GM12874 (cell line): ENCODE measurements around the gene B3GNT8.

Experiments
- TF ChIP-seq, protein P1 (sequence below): IDR thresholded peaks from 2 replicates; pipeline ENCODE4 v1.5.1; 2011; ENCODE audit warnings: low read depth, mild to moderate bottlenecking, control low read depth, low read length, moderate library complexity; ENCODE audit not compliant: insufficient read depth

The B3GNT8 gene

DNA sequence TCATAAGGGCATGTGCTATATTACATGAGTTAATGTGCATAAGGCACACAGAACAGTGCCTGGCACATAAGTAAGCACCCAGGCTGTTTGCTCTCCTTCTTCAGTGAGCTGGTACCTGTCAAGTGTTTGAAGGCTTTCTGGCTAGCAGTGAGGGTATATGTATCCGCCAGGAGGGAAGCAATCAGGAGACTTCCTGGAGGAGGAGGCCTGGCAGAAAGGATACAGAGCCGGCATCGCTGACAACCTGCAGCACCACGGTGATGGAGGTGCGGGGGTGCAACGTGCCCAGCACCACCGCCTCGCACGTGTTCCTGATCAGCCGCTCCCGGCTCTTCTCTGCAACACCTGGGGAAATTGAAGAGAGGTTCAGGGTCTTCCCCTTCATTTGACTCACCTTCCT is 35.6 kb downstream of the B3GNT8 start:
- TF ChIP-seq, protein P1, sequence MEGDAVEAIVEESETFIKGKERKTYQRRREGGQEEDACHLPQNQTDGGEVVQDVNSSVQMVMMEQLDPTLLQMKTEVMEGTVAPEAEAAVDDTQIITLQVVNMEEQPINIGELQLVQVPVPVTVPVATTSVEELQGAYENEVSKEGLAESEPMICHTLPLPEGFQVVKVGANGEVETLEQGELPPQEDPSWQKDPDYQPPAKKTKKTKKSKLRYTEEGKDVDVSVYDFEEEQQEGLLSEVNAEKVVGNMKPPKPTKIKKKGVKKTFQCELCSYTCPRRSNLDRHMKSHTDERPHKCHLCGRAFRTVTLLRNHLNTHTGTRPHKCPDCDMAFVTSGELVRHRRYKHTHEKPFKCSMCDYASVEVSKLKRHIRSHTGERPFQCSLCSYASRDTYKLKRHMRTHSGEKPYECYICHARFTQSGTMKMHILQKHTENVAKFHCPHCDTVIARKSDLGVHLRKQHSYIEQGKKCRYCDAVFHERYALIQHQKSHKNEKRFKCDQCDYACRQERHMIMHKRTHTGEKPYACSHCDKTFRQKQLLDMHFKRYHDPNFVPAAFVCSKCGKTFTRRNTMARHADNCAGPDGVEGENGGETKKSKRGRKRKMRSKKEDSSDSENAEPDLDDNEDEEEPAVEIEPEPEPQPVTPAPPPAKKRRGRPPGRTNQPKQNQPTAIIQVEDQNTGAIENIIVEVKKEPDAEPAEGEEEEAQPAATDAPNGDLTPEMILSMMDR = no peak

DNA sequence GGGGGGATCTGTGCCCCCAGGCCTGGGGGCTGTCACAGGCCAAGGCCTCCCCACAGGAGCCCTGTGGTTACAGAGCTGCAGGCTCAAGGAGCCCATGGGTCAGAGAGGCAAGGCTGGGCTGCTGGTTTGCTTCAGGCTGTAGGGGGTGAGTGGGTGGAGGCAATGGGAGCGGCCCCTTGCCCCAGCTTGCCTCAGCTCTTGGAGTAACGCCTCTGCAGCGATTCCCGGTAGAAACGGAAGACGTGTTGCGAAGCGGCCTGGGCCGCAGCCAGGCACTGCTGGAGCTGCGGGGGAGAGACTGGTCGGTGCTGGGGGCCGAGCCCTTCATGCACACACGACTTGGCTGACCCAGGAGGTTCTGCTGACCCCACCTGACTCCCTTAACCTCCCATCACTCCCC is 40.7 kb downstream of the B3GNT8 start:
- TF ChIP-seq, protein P1 = no peak

DNA sequence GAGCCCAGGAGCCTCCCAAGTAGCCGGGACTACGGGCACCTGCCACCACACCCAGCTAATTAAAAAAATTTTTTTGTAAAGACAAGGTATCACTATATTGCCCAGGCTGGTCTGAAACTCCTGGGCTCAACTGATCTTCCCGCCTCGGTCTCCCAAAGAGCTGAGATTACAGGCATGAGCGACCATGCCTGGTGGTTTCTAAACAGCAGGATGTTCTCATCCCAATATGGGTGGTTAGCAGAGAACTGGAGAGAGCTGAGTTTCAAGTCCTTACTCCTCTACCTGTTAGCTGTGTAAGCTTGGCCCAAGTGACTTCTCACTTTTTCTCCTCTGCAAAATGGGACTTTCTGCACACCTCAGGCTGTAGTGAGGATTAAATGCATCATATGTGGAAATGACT is 42.8 kb downstream of the B3GNT8 start:
- TF ChIP-seq, protein P1 = no peak

DNA sequence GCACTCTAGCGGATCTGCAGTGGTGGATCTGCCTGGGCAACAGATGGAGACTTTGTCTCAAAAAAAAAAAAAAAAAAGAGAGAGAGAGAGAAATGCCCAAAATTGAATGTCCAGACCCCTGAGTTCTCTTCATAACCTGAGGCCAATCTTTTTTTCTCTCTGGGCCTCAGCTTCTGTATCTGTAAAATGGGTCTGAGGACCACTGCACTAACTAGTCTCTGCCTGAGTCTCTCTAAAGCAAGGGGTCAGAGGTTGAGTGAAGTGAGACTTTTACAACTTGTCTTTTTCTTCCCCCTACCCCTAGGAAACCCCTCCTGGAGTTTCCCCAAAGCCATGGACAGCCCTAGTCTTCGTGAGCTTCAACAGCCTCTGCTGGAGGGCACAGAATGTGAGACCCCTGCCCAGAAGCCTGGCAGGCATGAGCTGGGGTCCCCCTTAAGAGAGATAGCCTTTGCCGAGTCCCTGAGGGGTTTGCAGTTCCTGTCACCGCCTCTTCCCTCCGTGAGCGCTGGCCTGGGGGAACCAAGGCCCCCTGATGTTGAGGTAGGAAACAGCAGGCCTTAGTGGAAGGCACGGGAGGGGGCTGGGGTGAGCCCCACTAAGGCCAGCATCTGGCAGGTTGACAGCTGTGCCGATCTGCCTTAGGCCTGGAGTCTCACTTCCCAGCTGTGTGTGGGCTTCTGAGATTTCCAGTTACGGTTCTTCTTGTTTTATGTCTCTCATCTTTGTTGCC is 49.0 kb downstream of the B3GNT8 start:
- TF ChIP-seq, protein P1 = peak; percentile 76

DNA sequence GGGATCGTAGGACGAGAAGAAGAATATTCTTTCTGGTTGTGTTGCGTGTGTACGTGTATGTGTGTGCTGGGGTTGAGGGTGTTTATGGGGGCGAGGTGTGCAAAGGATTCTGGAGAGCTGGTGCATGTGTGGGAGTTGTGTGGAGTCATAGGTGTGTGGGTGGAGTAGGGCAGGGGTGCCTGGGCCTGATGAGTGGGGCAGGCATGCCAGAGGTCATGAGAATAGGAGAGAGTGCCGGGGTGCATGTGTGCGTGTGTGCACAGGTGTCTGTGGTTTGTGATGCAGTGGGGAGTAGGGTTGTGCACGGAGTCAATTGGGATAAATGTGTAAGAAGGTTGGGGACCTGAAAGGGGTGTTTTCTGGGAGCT is 50.2 kb downstream of the B3GNT8 start:
- TF ChIP-seq, protein P1 = no peak

DNA sequence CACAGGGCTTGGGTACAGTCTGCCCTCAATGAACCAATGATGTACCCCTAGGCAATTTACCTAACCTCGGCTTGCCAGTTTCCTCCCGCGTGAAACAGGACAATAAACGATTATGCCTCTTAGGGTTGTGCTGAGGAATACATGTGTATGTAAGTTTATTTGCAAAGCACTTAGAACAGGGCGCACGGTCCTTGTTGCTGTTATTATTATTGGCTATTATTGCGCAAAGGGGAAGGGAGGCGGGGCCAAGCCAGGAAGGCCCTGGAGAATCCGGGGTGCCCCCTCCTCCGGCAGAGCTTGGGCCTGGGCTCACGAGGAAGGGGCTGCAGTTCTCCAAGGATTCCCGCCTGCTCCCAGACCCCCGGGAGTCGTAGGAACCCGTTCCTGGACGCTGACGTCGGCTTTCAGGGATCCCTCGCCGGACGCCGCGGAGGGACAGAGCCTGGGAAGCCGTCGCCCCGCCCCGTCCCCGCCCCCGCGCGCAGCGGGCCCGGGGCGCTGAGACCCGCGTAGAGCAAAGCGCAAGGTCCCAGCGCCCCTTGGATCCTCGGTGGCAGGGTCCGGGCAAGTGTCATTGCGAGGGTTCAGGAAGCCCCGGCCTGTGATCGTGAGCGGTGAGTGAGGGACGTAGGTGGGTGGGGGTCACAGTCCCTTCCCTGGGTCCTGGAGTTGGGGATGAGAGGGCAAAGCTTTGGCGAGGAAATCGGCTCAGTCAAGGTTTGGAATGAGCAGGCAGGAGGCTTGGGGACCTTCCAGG is 50.8 kb downstream of the B3GNT8 start, which contains the start of gene TMEM91:
TSS of gene TMEM91 (plus strand) at position 293 of the 757 bp plus-strand sequence. CDS start 1,777 bp downstream, outside the sequence.
- TF ChIP-seq, protein P1 = no peak
